ENCODE results near the gene ATP8A2. TPM values are rescaled to one million over a fixed set of nuclear protein-coding genes. Genes with fewer than 3 reads are reported as not detected.

Gene ATP8A2
- total and polyA plus RNA-seq, 4 donors: 0.01 to 0.08 (median 0.05) TPM; not detected in 1

- no peak for DNase-seq (ENCODE audit: low spot score)
- WGBS: 81% methylated on average over 5 of the region's 5 CpGs
- no peaks in the 10 kb centered on the region for H3K4me1 ChIP-seq (ENCODE audit: control insufficient read depth in 4 of 4, insufficient read depth in 4 of 4, low read length in 3 of 4)
- no peaks in the 10 kb centered on the region for H3K9me3 ChIP-seq (ENCODE audit: control insufficient read depth in 4 of 4, low read length in 3 of 4)
- H3K9ac ChIP-seq (ENCODE audit: low read depth in 1 of 2, low read length in 2 of 2): no peak overlapping the region
- peaks cover 0 to 7% (median 3%) of the 10 kb centered on the region in 4 donors for H3K27me3 ChIP-seq (ENCODE audit: control insufficient read depth in 4 of 4, insufficient read depth in 4 of 4, low read length in 3 of 4)
- TF ChIP-seq FOXA2 (IDR thresholded peaks at IDR 0.05) (no peak), TAF1 (conservative IDR thresholded peaks at IDR 0.05) (no peak), FOXA1 (IDR thresholded peaks at IDR 0.05) (no peak), RXRA (IDR thresholded peaks at IDR 0.05) (no peak), NR2F2 (IDR thresholded peaks at IDR 0.05) (no peak), JUND (IDR thresholded peaks at IDR 0.05) (no peak), GABPA (IDR thresholded peaks at IDR 0.05 in 1 of 2, conservative IDR thresholded peaks at IDR 0.05 in 1 of 2) (no peak), RAD21 (IDR thresholded peaks at IDR 0.05) (no peak)
- TF ChIP-seq, protein P1, sequence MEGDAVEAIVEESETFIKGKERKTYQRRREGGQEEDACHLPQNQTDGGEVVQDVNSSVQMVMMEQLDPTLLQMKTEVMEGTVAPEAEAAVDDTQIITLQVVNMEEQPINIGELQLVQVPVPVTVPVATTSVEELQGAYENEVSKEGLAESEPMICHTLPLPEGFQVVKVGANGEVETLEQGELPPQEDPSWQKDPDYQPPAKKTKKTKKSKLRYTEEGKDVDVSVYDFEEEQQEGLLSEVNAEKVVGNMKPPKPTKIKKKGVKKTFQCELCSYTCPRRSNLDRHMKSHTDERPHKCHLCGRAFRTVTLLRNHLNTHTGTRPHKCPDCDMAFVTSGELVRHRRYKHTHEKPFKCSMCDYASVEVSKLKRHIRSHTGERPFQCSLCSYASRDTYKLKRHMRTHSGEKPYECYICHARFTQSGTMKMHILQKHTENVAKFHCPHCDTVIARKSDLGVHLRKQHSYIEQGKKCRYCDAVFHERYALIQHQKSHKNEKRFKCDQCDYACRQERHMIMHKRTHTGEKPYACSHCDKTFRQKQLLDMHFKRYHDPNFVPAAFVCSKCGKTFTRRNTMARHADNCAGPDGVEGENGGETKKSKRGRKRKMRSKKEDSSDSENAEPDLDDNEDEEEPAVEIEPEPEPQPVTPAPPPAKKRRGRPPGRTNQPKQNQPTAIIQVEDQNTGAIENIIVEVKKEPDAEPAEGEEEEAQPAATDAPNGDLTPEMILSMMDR (IDR thresholded peaks at IDR 0.05; ENCODE audit: low read depth, low read length, missing input control): no peak
- TF ChIP-seq, protein P2, sequence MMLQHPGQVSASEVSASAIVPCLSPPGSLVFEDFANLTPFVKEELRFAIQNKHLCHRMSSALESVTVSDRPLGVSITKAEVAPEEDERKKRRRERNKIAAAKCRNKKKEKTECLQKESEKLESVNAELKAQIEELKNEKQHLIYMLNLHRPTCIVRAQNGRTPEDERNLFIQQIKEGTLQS (IDR thresholded peaks at IDR 0.05): no peak
- TF ChIP-seq, protein P3, sequence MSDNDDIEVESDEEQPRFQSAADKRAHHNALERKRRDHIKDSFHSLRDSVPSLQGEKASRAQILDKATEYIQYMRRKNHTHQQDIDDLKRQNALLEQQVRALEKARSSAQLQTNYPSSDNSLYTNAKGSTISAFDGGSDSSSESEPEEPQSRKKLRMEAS (IDR thresholded peaks at IDR 0.05): no peak
- no peak overlapping the region for H3K4me3 ChIP-seq (ENCODE audit: low read depth in 1 of 3, low read length in 3 of 3)
- no peak overlapping the region for H3K27ac ChIP-seq (ENCODE audit: low read depth in 1 of 2, low read length in 2 of 2)
- no peaks in the 10 kb centered on the region for H3K36me3 ChIP-seq (ENCODE audit: control insufficient read depth in 4 of 4, insufficient read depth in 3 of 4, low read depth in 1 of 4, low read length in 3 of 4)
Measured at GRCh38 chr13:25756251-25756650, 384.5 kb downstream of the ATP8A2 start.

GRCh38 chr13:25756912-25757311 is 385.1 kb downstream of the ATP8A2 start:
- no peak for TF ChIP-seq YY1 (IDR thresholded peaks at IDR 0.05)
- no peak for TF ChIP-seq HNF4G (IDR thresholded peaks at IDR 0.05)
- TF ChIP-seq FOXA2 (IDR thresholded peaks at IDR 0.05): no peak
- TF ChIP-seq, protein P2 (IDR thresholded peaks at IDR 0.05): no peak
- no peak for TF ChIP-seq REST (IDR thresholded peaks at IDR 0.05)
- no peak for TF ChIP-seq ZBTB33 (IDR thresholded peaks at IDR 0.05)
- no peak for TF ChIP-seq HNF4A (conservative IDR thresholded peaks at IDR 0.05)
- no peak for TF ChIP-seq GABPA (IDR thresholded peaks at IDR 0.05 in 1 of 2, conservative IDR thresholded peaks at IDR 0.05 in 1 of 2)
- peaks cover 0 to 7% (median 3%) of the 10 kb centered on the region in 4 donors for H3K27me3 ChIP-seq (ENCODE audit: control insufficient read depth in 4 of 4, insufficient read depth in 4 of 4, low read length in 3 of 4)
- H3K36me3 ChIP-seq (ENCODE audit: control insufficient read depth in 4 of 4, insufficient read depth in 3 of 4, low read depth in 1 of 4, low read length in 3 of 4): no peaks in the 10 kb centered on the region
- H3K9me3 ChIP-seq (ENCODE audit: control insufficient read depth in 4 of 4, low read length in 3 of 4): no peaks in the 10 kb centered on the region
- 82% methylated on average over 8 of the region's 8 CpGs for WGBS
- no peaks in the 10 kb centered on the region for H3K4me1 ChIP-seq (ENCODE audit: control insufficient read depth in 4 of 4, insufficient read depth in 4 of 4, low read length in 3 of 4)
- H3K4me3 ChIP-seq (ENCODE audit: low read depth in 1 of 3, low read length in 3 of 3): no peak overlapping the region
- no peak for DNase-seq (ENCODE audit: low spot score)
- no peak overlapping the region for H3K27ac ChIP-seq (ENCODE audit: low read depth in 1 of 2, low read length in 2 of 2)
- H3K9ac ChIP-seq (ENCODE audit: low read depth in 1 of 2, low read length in 2 of 2): no peak overlapping the region

Measured in liver (tissue), 9 donors.